Stimulated activated CD4-positive, alpha-beta T cell treated with anti-CD3 and anti-CD28 coated beads, TNF-alpha, amount 100 ng/mL, for 24 hours (primary cell): Measurements from ENCODE around the gene MAP3K14.

Source experiments
- DNase-seq, 3 experiments: peaks; one replicate each; pipeline ENCODE4 v3.0.0-alpha.2; 2020; ENCODE audit warnings: low read depth in 3 of 3

The MAP3K14 gene

DNA sequence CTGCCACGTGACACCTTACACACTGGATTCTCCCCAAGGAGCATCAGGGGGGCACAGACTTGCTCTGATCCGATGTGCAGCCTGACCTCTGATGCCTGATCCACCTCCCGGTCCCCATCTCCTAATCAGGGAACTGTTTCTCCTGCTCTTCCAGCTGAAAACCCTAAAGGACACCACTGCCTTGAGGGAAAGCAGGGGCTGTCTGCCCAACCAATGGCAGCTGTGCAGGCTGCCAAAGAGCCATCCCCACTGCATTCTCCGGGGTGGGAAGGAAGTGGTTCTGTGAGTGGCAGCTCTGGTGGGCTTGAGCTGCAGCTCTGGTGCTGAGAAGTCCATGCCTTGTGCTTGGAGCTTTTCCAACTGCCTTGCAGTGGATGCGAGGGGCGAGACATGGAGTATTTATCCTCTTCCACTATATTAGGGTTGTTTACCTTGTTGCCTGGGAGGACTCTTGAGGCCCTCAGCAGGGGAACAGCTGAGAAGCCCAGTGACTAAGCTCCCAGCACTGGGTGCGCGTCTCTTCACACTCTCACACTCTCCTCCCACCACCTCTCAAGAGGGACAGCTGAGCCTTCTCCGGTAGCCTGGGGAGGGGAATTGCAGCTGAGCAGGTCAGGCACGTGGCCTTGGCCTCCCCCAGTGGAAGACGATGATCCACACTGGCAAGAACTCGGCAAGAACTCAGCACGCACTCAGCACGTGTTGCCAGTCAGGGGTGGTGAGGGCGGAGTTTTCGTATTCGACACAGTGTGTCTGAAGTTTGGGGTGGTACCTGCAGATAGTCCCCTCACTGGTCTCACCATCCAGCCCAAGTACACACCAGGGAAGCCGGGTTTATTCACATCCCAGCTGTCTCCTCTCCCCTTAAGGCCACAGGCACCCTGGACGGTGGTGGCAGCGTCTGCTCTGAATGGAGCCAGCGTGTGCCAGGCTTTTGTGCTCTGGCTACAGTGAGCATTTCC lies 33.9 kb downstream of the MAP3K14 start:
- no peak for DNase-seq

DNA sequence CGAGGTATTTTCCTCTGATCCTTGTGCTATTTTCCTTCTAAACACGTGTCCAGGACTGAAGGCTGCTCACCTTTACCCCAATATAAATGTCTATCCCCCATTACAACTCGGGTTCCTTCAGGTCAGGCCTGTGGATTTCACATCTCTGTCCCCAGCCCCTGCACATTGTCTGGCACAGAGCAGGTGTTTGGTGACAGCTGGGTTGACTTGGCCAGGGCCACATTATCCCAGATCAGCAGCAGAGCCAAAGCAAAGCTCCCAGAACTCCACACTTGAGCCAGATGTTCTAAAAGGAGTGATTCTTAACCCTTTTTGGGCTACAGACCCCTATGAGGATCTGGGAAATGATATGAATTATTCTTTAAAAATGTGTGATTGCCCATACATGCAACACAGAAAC lies 36.9 kb downstream of the MAP3K14 start:
- DNase-seq: no peak

DNA sequence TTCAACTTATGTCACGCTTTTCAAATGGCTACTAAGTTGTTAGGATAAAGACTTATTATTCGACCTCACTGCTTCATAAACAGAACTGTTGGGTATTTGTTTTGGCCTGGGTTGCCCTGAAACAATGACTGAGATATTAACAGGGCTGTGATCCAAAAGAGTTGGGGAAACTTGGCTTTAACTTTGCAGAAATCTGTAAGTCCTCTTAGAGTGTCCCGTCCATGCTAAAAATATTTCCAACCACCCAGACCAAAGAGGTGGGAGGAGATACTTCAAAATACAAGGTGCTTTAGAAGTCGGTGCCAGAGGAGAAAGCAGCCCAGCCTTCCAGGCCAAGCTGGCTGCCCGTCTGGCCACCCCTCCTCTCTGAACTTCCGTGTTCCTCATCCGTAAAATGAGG lies 38.8 kb downstream of the MAP3K14 start:
- no peak for DNase-seq

DNA sequence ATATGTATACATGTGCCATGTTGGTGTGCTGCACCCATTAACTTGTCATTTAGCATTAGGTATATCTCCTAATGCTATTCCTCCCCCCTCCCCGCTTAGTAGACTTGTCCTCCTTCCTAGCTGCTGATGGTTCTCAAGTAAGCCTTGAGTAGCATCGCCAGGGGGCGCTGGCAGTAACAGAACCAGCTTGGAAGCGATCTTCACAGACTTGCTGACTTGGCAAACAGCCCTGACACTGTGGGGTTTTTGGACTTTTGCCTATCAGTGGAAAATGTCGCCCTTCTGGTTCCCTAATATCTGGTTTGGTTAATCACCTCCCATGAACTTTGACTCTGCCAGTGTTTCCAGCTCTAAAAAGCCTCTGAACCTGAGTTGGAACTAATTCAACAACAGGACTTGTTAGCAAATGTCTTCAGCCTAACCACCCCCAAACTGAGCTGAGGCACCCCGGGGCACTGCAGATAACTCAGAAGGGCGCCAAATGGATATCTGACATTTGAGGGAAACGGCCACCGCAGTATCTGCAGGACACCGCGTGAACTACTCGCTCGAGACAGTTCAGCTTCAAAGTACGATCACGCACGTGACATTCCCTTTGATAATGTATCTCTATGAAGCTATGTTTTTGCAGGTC lies 39.5 kb downstream of the MAP3K14 start:
- peak; percentile 81 to 90 (median 82) for DNase-seq

DNA sequence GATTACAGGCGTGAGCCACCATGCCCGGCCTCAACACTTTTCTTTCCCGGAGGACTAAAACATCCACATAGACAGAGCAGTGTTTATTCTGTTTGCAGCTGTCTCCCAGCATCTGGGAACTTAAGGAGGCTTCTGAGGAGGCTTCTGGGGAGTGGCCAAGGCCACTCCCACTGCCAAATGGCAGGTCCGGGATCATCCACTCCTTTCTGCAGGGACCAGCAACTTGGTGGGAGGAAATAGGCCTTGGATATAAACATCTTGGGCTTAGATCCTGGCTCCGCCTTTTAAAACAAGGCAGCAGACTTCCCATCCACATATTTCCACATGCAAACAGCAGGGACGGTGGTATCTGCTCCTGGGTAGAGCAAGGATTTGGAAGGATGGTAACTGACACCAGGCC lies 40.8 kb downstream of the MAP3K14 start:
- no peak for DNase-seq

DNA sequence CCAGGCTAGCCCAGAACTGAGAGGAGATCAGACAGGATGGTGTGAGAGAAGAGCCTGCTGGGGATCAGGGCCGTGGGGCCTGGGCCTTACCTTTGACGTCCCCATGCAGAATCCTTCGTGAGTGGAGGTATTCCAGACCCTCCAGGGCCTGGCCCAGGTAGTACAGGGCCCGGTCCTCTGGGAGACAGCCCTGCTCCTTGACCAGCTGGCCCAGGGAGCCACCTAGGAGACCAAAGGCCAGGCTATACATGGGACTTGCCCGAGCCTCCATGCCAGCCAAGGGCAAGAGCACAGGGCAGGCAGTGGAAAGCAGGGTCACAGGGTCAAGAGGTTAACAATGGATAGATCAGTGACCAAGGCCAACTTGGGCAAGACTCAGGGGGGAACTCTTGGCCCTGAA lies 42.8 kb downstream of the MAP3K14 start:
- DNase-seq: no peak

DNA sequence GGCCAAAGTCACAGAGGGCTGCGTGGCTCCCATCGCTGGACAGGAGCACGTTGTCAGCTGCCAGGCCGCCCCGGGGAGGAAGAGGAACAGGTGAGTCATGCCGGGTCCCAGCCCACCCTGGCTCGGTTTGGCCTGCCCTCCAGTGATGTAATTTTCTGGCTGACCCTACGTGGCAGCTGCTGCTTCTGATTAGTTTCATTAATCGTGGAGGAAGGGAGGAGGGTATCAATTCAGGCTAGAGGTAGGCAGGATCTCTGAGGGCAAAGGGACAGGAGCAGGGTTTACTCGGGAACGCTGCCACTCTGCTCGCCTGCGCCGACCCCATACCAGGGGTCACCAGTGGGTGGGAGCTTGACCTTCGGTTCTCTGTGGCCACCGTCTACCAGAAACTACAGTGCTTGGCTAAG lies 43.3 kb downstream of the MAP3K14 start:
- DNase-seq: no peak

DNA sequence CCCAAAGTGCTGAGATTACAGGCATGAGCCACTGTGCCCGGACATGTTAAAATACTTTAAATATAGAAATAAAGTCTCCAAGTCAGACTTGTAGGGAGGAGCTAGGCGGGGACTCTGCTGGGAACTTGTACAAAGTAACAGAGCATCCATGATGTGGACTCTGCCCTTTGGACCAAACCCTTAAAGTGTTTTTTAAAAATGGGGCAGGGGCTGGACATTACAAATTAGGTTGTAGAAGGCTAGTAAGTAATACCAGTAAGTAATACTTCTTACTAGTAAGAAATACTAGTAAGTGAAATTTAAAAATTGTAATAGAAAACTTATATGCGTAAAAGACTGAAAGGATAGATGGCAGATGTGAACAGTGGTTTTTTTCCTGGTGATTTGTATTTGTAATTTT lies 45.2 kb downstream of the MAP3K14 start:
- DNase-seq: no peak

DNA sequence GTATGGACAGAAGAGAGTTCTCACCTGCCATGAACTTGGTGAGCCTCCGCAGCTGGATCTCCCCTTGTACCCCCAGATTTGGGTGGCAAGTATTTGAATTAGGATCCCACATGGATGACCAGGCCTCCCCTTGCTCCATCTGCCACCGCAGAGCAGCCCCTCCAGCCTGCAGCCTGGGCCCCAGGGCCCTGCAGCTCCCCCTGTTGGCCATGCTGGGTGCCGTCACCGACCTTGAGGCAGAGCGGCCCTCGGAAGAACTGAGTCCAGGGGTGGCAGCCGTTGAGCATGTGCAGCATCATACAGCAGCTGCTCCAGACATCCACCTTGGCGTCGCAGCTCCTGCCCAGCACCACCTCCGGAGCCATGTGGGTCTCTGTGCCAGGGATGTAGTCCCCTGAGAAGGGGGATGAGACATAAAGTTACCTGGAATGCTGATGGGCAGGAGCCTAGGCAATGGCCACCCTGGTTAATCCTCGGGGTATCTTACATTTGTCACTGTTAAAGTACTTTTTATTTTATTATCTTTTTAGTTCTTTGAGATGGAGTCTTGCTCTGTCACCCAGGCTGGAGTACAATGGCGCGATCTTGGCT lies 45.9 kb downstream of the MAP3K14 start:
- DNase-seq: peak in 2 of 3 experiments; percentile 31 to 58

DNA sequence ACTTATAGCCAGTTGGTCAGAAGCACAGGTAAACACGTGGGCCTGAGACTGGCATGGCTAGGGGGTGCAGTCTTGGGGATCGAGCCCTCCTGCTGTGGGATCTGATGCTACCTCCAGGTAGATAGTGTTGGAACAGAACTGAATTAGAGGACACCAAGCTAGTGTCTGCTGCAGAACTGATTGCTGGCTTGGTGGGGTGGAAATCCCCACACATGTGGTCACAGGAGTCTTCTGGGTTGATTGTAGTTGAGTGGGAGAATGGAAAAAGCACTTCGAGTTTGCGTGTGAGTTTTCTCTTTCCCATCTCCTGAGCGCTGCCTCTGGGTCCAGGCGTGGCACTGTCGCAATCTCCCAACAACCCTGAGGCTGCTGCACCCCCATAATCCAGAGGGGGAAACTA lies 46.9 kb downstream of the MAP3K14 start:
- no peak for DNase-seq

DNA sequence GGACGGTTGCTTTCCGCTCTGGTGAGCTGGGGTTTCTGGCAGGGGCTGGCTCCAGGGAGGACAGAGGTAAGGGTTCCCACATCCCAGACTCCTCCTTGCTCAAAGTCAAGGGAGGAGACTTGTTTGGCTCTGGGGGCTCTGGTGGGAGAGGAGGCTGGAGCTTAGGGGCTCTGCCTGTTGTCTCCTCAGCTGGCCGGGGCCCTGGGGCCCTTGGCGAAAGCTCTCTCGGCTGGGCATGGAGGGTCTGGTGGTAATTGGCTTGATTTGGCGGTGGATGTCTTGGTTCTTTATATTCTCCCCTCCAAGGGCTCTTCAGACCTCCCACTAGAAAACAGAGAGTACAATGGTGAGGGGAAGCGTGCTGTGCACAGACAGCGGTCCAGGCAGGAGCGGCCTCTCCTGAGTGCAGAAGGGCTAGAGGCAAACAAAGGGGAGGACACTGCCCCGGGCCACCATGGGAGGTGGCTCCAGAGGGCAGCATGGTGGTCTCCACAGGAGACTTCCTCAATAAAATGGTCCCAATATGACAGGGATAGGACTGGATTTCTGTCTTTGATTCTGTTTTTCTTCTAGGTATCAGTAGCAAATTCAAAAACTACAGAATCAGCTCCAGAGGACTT lies 49.3 kb downstream of the MAP3K14 start:
- DNase-seq: no peak

DNA sequence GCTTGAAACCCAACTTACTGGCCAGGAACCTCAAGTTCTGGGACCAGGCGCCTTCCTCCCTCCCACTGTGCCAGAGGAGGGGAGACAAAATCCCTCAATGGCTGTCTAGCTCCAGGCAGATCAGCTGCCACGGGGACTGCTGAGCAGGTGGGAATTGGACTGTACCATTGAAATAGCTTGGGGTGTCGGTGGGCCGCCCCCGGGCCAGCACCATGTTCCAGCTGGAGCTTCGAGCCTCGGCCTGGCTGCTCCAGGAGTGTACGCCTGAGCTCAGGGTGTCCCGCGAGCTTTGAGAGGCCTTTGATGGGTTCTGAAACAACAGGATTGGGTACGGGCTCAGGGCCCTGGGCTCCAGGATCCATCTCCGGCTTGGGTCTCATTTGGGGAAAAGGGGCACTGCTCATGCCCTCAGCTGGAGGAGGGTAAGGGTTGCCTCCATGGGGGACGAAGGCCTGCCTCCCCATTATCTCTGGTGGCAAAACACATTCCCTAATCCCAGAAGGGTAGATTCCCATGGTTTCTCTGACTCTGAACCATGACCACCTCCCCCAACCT lies 50.4 kb downstream of the MAP3K14 start:
- DNase-seq: no peak

DNA sequence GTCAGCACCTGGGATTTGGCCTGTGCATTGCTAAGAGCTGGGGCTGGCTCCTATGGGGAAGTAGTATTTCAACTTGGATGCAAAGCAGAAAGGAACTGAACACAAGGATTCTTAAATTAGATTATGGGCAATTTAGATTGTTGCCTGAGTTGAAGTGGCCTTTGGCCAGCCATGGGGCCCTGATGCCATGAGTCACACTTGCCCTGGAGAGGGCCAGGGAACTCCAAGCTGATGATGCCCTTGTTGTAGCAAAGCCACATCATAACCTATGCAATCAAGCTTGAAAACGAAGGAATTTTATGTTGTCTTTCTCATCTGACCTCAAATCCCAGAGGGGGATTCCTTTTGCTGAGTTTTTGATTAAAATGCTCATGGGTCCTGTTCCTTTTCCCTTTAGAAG lies 51.0 kb downstream of the MAP3K14 start:
- no peak for DNase-seq

DNA sequence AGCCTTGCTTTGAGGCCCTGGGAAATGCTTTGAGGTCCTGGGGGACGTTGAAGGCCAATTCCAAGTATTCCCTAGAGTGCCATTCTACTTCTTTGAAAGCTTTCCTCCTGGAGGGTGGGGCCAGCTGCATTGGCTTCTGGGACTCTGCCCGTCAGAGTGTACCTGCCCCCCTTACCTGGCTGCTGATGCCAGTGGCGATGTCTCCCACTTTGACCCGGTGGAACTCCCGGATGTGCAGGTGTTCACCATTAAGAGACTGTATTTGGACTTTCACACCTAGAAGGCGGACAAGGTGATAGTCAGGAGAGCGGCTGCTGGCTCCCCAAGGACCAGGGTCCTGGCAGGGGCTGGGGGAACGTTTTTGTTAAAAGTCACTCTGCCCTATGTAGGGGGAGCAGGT lies 51.8 kb downstream of the MAP3K14 start:
- no peak for DNase-seq

DNA sequence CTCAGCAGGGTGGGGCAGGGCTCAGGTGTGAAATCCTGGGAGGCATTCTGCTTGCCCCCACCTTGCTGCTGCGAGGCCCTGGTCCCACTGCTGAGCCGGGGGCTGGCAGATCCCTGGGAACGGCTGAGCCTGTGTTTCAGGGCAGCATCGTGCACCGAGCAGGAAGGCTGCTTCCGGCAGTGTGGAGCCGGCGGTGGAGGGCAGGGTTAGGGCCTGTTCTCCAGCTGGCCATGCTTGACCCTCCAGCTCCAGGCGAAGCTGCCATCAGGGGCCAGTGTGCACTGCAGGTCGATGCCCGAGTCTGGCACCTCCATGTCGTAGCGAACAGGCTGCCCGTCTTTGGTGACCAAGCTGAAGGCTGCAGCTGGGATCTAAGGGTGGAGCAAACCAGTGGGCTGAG lies 52.4 kb downstream of the MAP3K14 start:
- DNase-seq: no peak

DNA sequence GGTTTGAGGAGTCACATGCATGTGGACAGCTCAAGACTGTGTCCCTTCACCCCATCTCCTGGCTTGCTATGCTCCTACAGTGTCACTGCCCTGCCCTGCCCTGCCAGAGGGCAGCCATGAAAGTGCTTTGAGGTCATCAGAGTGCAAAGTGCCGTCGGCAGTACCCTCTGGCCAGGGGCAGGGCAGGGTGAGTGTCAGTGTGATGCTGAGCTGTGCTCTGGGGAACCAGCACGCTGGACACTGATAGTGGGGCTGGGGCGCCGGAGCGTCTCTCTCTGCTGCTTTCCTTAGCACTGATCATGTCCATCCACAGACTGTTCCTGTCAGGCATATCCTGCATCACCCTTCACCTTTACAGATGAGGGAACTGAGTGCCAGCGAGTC lies 53.4 kb downstream of the MAP3K14 start:
- no peak for DNase-seq

DNA sequence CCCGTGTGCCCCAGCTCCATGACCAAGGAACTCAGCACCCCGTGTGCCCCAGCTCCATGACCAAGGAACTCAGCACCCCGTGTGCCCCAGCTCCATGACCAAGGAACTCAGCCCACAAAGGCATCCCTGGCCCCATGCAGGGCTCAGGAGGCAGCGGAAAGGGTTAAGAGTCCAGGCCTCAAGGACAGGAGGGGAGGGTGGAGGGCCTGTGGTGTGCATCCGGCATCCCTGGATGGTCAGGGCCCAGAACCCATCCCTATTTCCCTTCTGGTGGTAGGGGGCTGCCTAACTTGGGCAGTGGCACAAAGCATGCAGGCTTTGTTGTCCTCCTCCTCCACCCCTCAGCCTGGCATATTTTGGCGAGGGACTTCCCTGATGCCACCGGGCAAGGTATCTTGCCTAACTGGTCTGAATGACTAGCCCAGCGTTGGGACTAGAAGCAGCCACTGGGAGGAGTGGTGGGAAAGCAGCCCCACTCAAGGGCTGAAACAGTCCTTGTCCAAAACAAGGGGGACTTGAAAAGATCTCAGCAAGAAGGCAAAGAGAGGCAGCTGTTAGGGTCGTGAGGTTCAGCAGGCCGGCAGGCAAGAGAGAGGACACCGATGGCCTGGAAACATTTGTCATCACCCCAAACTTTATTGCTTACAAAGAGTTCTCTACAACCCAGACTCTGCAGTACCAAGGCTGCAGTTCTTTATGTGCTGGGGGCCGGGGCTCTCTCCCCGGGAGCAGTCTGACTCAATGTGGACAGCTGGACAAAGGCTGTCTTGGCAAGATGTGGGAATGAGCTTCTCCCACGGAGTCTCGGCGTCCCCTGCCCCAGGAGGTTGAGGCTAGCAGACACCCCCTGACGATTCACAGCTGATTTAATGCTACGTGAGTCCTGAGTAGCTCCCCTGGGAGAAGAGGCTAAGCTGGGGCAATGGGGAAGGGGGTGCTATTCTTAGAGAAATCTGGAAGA lies 54.0 kb downstream of the MAP3K14 start:
- DNase-seq: no peak

DNA sequence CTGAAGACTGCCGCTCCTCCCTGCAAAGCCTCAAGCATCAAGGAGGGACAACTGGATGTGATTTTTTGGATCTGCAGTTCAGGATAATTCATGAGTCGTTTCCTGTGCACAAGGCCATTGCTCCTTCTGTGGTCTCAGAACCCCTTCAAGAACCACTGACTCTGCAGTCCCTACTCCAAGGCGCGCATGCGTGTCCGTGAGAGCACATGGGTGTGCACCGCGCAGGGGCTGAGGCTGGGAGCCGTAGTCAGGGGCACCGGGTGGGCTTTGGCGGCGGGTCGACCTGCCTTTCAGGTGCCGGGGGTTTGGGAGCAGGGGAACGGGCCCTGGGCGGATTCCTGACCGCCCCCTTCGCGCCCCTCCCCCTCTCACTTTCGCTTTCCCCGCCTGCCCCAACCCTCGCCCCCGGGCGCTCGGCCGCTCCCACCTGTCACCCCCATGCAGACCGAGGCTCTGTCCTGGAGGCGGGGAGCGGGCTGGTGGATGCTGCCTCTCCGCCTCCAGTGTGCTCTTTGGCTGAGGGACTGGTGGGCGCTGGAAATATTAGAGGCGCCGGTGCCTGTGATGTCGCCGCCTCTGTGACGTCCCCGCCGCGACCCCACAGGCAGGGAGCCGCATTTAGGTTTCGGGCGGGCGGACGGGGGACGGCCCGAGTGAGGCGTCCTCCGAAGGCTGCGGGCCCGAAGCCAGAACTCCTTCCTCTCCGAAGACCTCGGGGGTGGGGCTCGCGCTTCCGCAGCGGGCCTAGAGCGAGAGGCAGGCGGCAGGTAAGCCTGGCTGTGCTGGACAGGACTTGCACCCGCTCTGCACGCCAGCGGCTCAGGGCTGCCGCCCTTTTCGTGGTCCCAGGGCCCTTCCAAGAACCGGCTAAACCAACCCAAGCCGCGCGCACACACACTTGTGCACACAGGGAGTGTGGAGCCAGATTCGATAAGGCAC lies 55.0 kb downstream of the MAP3K14 start, which contains the start of gene SPATA32:
SPATA32 (minus strand) TSS at position 518 of the 939 bp plus-strand sequence; CDS start at position 440, 78 bp downstream.
- DNase-seq: peak in 2 of 3 experiments; percentile 40 to 69

DNA sequence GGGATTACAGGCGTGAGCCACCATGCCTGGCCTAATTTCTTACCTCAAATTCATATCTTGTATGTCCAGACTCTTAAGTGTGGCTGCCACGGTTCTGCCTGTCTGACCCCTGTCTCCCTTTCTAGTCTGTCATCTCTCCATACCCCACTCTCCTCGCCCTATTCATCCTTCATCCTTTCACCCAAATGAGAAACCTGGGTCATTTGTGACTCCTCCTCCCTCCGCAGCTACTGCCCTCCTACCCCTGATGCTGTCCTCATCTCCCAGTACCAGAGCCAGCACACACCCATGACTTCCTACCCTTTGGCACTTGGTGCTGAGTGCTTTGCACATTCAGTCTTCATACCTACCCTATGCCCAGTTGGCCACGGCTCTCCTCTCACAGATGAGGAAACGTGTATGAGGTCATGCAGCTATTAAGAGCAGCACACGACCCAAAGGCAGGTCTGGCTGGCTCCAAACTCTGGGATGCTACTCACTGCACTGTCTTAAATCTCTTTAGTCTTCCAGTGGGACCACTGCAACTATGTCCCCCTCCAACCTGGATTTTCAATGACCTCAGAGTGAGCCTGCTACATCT lies 56.5 kb downstream of the MAP3K14 start:
- DNase-seq: no peak
